Panc1 (cell line): Measurements from ENCODE around the gene NR5A1. TPM values are rescaled to one million over a fixed set of nuclear protein-coding genes. Genes with fewer than 3 reads are reported as not detected.

Experiments used
- ATAC-seq: fragments of 200-7000 bp; cut with Tn5 transposase; 2 replicates; pipeline ENCODE4 v1.9.1; 2020; ENCODE audit warnings: mild to moderate bottlenecking, moderate library complexity
- BruUV-seq: library from RNA; stranded (reverse); fragments of 400-500 nt; replicated peaks from 2 replicates; lab custom pipeline; 2021; lab: Mats Ljungman, UMichigan
- CTCF ChIA-PET: fragments of 300-600 bp; sonication (Branson Sonifier 250); formaldehyde crosslinking; loops from one replicate; lab custom pipeline; 2022; ENCODE audit warnings: antibody characterized with exemption; lab: Charles Lee
- POLR2A ChIA-PET: fragments of 300-600 bp; sonication (Branson Sonifier 250); formaldehyde crosslinking; loops from one replicate; lab custom pipeline; 2022; ENCODE audit warnings: antibody characterized with exemption; lab: Charles Lee
- DNase-seq: peaks from one replicate; pipeline ENCODE4 v3.0.0-alpha.2; 2010; ENCODE audit warnings: low read depth, low spot score
- H3K27ac ChIP-seq: 2 replicates; pipeline ENCODE4 v1.5.1; 2011; ENCODE audit warnings: mild to moderate bottlenecking, low read length, inconsistent platforms
- H3K27me3 ChIP-seq: fragments of 200-500 bp; sonication (Bioruptor generic); 2 replicates; pipeline ENCODE4 v1.6.0; 2014; ENCODE audit warnings: low read length, inconsistent platforms; ENCODE audit not compliant: control insufficient read depth, insufficient read depth
- H3K36me3 ChIP-seq: fragments of 200-500 bp; sonication (Bioruptor generic); 2 replicates; pipeline ENCODE4 v1.5.1; 2014; ENCODE audit warnings: inconsistent platforms, mild to moderate bottlenecking, low read length, moderate library complexity; ENCODE audit not compliant: control insufficient read depth, insufficient read depth
- H3K4me1 ChIP-seq: 2 replicates; pipeline ENCODE4 v1.5.1; 2011; ENCODE audit warnings: inconsistent platforms, mild to moderate bottlenecking, low read length, moderate library complexity; ENCODE audit not compliant: control insufficient read depth, insufficient read depth
- H3K4me3 ChIP-seq, 2 experiments: 2 replicates each; pipeline ENCODE4 v1.5.1; 2011 to 2012; ENCODE audit warnings: low read depth in 2 of 2, low read length in 2 of 2, mild to moderate bottlenecking in 2 of 2, inconsistent platforms in 1 of 2, moderate library complexity in 1 of 2
- H3K9me3 ChIP-seq: fragments of 200-500 bp; sonication (Bioruptor generic); 2 replicates; pipeline ENCODE4 v1.5.1; 2014; ENCODE audit warnings: low read depth, mild to moderate bottlenecking, inconsistent platforms, low read length, moderate library complexity; ENCODE audit not compliant: control insufficient read depth, insufficient read depth
- CTCF ChIP-seq: fragments of 450-650 bp; IDR thresholded peaks from 2 replicates; pipeline ENCODE4 v1.5.1; 2017; ENCODE audit warnings: mild to moderate bottlenecking
- POLR2AphosphoS5 ChIP-seq: IDR thresholded peaks from 2 replicates; pipeline ENCODE4 v1.6.1; 2012; ENCODE audit warnings: mild to moderate bottlenecking, low read depth, low read length, moderate library complexity
- REST ChIP-seq, 2 experiments: IDR thresholded peaks; 2 replicates each; pipeline ENCODE4 v1.6.1; 2011 to 2012; ENCODE audit warnings: low read depth in 2 of 2, control low read depth in 1 of 2, low read length in 1 of 2, mild to moderate bottlenecking in 1 of 2, moderate library complexity in 1 of 2; ENCODE audit not compliant: insufficient read depth in 1 of 2
- SIN3A ChIP-seq: IDR thresholded peaks from 2 replicates; pipeline ENCODE4 v1.6.1; 2012; ENCODE audit warnings: low read depth, mild to moderate bottlenecking, low read length, moderate library complexity, borderline replicate concordance; ENCODE audit not compliant: insufficient read depth
- TCF7L2 ChIP-seq: IDR thresholded peaks from 2 replicates; pipeline ENCODE4 v1.6.1; 2011; ENCODE audit warnings: mild to moderate bottlenecking, low read depth, low read length, inconsistent platforms
- in situ Hi-C: cut with HindIII; loops from 2 replicates; pipeline ENCODE4 v1.10.0; 2016; ENCODE audit warnings: low sequenced_read_pairs, low pct_unique_long_range_greater_than_20kb
- intact Hi-C: fragments of 100-400 bp; cut with micrococcal nuclease; formaldehyde crosslinking; loops from one replicate; pipeline ENCODE4 v1.10.0; 2022; ENCODE audit not compliant: unreplicated experiment
- total RNA-seq: library from RNA; stranded (reverse); gene quantifications from one replicate; pipeline ENCODE4 v1.2.1, GENCODE V29; 2021; ENCODE audit not compliant: unreplicated experiment

NR5A1 gene
- total RNA-seq, 1 experiment from 2014 or later = 2.5 TPM

- BruUV-seq = no TSS peak
- POLR2A ChIA-PET = no interaction called here
- no peak overlapping the region for H3K4me3 ChIP-seq
Measured at GRCh38 chr9:124440786-124441185, 66.4 kb downstream of the NR5A1 start.

GRCh38 chr9:124439686-124440243 is 67.4 kb downstream of the NR5A1 start:
- H3K27ac ChIP-seq = no peak overlapping the region
- in situ Hi-C loops (no loop called here), intact Hi-C loops (no loop called here)
- H3K4me1 ChIP-seq = no peaks in the 10 kb centered on the region
- ChIA-PET CTCF (no interaction called here), POLR2A (no interaction called here)
- DNase-seq = no peak
- TF ChIP-seq CTCF = no peak
- no peak for TF ChIP-seq TCF7L2
- no peak for TF ChIP-seq REST (IDR thresholded peaks at IDR 0.05; ENCODE audit: insufficient read depth in 1 of 2, low read depth in 2 of 2, low read length in 1 of 2)
- no peak for TF ChIP-seq POLR2AphosphoS5
- no peak for TF ChIP-seq SIN3A
- H3K4me3 ChIP-seq = no peak overlapping the region
- no peaks in the 10 kb centered on the region for H3K36me3 ChIP-seq
- no TSS peak for BruUV-seq
- no peaks in the 10 kb centered on the region for H3K9me3 ChIP-seq
- H3K27me3 ChIP-seq = no peaks in the 10 kb centered on the region
- ATAC-seq = no peak

More at GRCh38 chr9:124440786-124441185, 66.4 kb downstream of the NR5A1 start:
- no peak for DNase-seq
- intact Hi-C loops = no loop called here
- Histone ChIP-seq H3K4me1 (no peaks in the 10 kb centered on the region), H3K36me3 (no peaks in the 10 kb centered on the region), H3K27me3 (no peaks in the 10 kb centered on the region), H3K27ac (no peak overlapping the region), H3K9me3 (no peaks in the 10 kb centered on the region)
- TF ChIP-seq CTCF = no peak
- CTCF ChIA-PET = no interaction called here
- no peak for ATAC-seq
- in situ Hi-C loops = no loop called here
